ENCODE data around the gene ABLIM3. TPM values are rescaled to one million over a fixed set of nuclear protein-coding genes. Genes with fewer than 3 reads are reported as not detected.

Gene ABLIM3
- total and polyA plus RNA-seq, 10 of the 15 experiments (the other 5 are each of a cell fraction or from before 2014, with no cell fraction given): 0.03 TPM; not detected in 9

DNA sequence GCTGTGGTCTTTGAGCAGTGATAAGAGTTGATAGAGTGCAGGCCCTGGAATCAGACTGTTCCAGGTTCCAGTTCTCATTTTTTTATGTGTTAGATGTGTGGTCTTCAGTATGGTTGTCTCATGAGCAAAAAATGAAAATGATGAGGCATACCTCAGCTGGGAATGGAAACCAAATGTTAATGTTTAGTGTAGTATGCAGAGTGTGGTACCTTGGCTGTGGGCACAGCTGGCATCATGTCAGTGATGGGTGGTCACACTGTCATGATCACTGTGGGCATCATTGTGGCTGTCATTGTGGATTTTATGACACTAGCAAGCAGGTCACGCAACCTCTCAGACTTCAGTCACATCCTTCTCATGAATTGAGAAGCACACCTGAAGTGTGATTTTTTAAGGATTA, 6.4 kb downstream of the ABLIM3 start:
- Histone ChIP-seq H3K36me3 (ENCODE audit: control insufficient read depth in 2 of 2, insufficient read depth in 2 of 2, low read length in 1 of 2) (no peaks in the 10 kb centered on the region), H4K20me1 (ENCODE audit: control insufficient read depth, insufficient read depth) (no peaks in the 10 kb centered on the region), H3K27me3 (replicated peaks in 1 of 2; ENCODE audit: control insufficient read depth in 2 of 2, insufficient read depth in 2 of 2, low read length in 1 of 2) (peaks cover 0 to under 1% of the 10 kb centered on the region in 2 experiments; a peak in 2 of 4 replicates), H3K27ac (ENCODE audit: control insufficient read depth, insufficient read depth) (no peak overlapping the region), H3K4me1 (ENCODE audit: control insufficient read depth, insufficient read depth, low read length) (no peaks in the 10 kb centered on the region), H3K9ac (ENCODE audit: control insufficient read depth, insufficient read depth, low read length) (no peak overlapping the region), H2AFZ (ENCODE audit: control insufficient read depth, low read depth, low read length) (no peak overlapping the region), H3K4me2 (ENCODE audit: control insufficient read depth, insufficient read depth) (no peak overlapping the region), H3K4me3 (no peak overlapping the region), H3K79me2 (ENCODE audit: control insufficient read depth, insufficient read depth, low read length) (no peaks in the 10 kb centered on the region), H3K9me3 (replicated peaks; ENCODE audit: control insufficient read depth, insufficient read depth, low read length) (no peaks in the 10 kb centered on the region)
- BruUV-seq (replicated peaks): no TSS peak
- in situ Hi-C loops (cut with MboI): no loop called here
- WGBS (ENCODE audit: insufficient coverage, insufficient replicate concordance, low lambda C conversion rate, missing lambda C conversion rate): 0% methylated on average over 1 of the region's 1 CpG
- ChIA-PET SMC1A (ENCODE audit: uncharacterized antibody, unreplicated experiment) (no interaction called here), RAD21 (ENCODE audit: unreplicated experiment) (no interaction called here), CTCF (no interaction called here), POLR2A (no interaction called here)
- FAIRE-seq (no peak), ATAC-seq (no peak), DNase-seq (ENCODE audit: low read depth, low spot score) (no peak)
- intact Hi-C loops (cut with micrococcal nuclease; ENCODE audit: unreplicated experiment): no loop called here
- TF ChIP-seq RBBP5 (conservative IDR thresholded peaks at IDR 0.05) (no peak), WRNIP1 (IDR thresholded peaks at IDR 0.05; ENCODE audit: borderline replicate concordance, low read depth, low read length) (no peak), KLF5 (IDR thresholded peaks at IDR 0.05; ENCODE audit: partially characterized antibody) (no peak), SRF (IDR thresholded peaks at IDR 0.05; ENCODE audit: low read depth in 2 of 2, low read length in 2 of 2) (no peak), CHD4 (IDR thresholded peaks at IDR 0.05) (no peak)
- TF ChIP-seq, protein P1, sequence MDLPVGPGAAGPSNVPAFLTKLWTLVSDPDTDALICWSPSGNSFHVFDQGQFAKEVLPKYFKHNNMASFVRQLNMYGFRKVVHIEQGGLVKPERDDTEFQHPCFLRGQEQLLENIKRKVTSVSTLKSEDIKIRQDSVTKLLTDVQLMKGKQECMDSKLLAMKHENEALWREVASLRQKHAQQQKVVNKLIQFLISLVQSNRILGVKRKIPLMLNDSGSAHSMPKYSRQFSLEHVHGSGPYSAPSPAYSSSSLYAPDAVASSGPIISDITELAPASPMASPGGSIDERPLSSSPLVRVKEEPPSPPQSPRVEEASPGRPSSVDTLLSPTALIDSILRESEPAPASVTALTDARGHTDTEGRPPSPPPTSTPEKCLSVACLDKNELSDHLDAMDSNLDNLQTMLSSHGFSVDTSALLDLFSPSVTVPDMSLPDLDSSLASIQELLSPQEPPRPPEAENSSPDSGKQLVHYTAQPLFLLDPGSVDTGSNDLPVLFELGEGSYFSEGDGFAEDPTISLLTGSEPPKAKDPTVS (IDR thresholded peaks at IDR 0.05; ENCODE audit: low read depth, low read length): no peak

- no peaks in the 10 kb centered on the region for H4K20me1 ChIP-seq (ENCODE audit: control insufficient read depth, insufficient read depth)
- 12% methylated on average over 3 of the region's 3 CpGs for WGBS (ENCODE audit: insufficient coverage, insufficient replicate concordance, low lambda C conversion rate, missing lambda C conversion rate)
- intact Hi-C loops (cut with micrococcal nuclease; ENCODE audit: unreplicated experiment): no loop called here
- no peak overlapping the region for H2AFZ ChIP-seq (ENCODE audit: control insufficient read depth, low read depth, low read length)
- no peak overlapping the region for H3K4me3 ChIP-seq
- CTCF ChIA-PET: no interaction called here
- RAD21 ChIA-PET (ENCODE audit: unreplicated experiment): no interaction called here
- SMC1A ChIA-PET (ENCODE audit: uncharacterized antibody, unreplicated experiment): no interaction called here
- H3K9me3 ChIP-seq (replicated peaks; ENCODE audit: control insufficient read depth, insufficient read depth, low read length): no peaks in the 10 kb centered on the region
- no TSS peak for BruUV-seq (replicated peaks)
- no peaks in the 10 kb centered on the region for H3K36me3 ChIP-seq (ENCODE audit: control insufficient read depth in 2 of 2, insufficient read depth in 2 of 2, low read length in 1 of 2)
- no peak overlapping the region for H3K4me2 ChIP-seq (ENCODE audit: control insufficient read depth, insufficient read depth)
- FAIRE-seq (no peak), ATAC-seq (no peak), DNase-seq (ENCODE audit: low read depth, low spot score) (no peak)
- TF ChIP-seq GATAD2B (conservative IDR thresholded peaks at IDR 0.05; ENCODE audit: low read depth) (no peak), EP300 (IDR thresholded peaks at IDR 0.05; ENCODE audit: borderline replicate concordance in 1 of 2, control insufficient read depth in 1 of 2, low read depth in 2 of 2, low read length in 2 of 2) (no peak), ASH2L (IDR thresholded peaks at IDR 0.05; ENCODE audit: borderline replicate concordance, low read depth) (no peak), MYB (IDR thresholded peaks at IDR 0.05; ENCODE audit: borderline replicate concordance, low read depth, low read length) (no peak)
- TF ChIP-seq, protein P2, sequence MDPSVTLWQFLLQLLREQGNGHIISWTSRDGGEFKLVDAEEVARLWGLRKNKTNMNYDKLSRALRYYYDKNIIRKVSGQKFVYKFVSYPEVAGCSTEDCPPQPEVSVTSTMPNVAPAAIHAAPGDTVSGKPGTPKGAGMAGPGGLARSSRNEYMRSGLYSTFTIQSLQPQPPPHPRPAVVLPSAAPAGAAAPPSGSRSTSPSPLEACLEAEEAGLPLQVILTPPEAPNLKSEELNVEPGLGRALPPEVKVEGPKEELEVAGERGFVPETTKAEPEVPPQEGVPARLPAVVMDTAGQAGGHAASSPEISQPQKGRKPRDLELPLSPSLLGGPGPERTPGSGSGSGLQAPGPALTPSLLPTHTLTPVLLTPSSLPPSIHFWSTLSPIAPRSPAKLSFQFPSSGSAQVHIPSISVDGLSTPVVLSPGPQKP (IDR thresholded peaks at IDR 0.05; ENCODE audit: low read depth, low read length): no peak
- TF ChIP-seq, protein P3, sequence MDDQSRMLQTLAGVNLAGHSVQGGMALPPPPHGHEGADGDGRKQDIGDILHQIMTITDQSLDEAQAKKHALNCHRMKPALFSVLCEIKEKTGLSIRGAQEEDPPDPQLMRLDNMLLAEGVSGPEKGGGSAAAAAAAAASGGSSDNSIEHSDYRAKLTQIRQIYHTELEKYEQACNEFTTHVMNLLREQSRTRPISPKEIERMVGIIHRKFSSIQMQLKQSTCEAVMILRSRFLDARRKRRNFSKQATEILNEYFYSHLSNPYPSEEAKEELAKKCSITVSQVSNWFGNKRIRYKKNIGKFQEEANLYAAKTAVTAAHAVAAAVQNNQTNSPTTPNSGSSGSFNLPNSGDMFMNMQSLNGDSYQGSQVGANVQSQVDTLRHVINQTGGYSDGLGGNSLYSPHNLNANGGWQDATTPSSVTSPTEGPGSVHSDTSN (IDR thresholded peaks at IDR 0.05; ENCODE audit: insufficient replicate concordance, low read depth, low read length): no peak
- POLR2A ChIA-PET: no interaction called here
- H3K27ac ChIP-seq (ENCODE audit: control insufficient read depth, insufficient read depth): no peak overlapping the region
- H3K9ac ChIP-seq (ENCODE audit: control insufficient read depth, insufficient read depth, low read length): no peak overlapping the region
- H3K27me3 ChIP-seq (replicated peaks in 1 of 2; ENCODE audit: control insufficient read depth in 2 of 2, insufficient read depth in 2 of 2, low read length in 1 of 2): peaks cover 0 to 3% of the 10 kb centered on the region in 2 experiments; a peak in 2 of 4 replicates
- no peaks in the 10 kb centered on the region for H3K4me1 ChIP-seq (ENCODE audit: control insufficient read depth, insufficient read depth, low read length)
- H3K79me2 ChIP-seq (ENCODE audit: control insufficient read depth, insufficient read depth, low read length): no peaks in the 10 kb centered on the region
- in situ Hi-C loops (cut with MboI): no loop called here
Measured at GRCh38 chr5:149149942-149150341, 8.6 kb downstream of the ABLIM3 start.
